Endodermal cell (in vitro differentiated cells): ENCODE results near the gene GUCY2F. TPM values are rescaled to one million over a fixed set of nuclear protein-coding genes. Genes with fewer than 3 reads are reported as not detected.

Experiments
- DNase-seq: peaks from one replicate; pipeline ENCODE4 v3.0.0-alpha.2; 2017
- H3K27ac ChIP-seq: 2 replicates; pipeline ENCODE4 v1.5.1; 2013; ENCODE audit warnings: mild to moderate bottlenecking, low read depth, low read length, moderate library complexity
- H3K27me3 ChIP-seq: 2 replicates; pipeline ENCODE4 v1.6.1; 2013; ENCODE audit warnings: mild to moderate bottlenecking, low read length, moderate library complexity; ENCODE audit not compliant: insufficient read depth, control insufficient read depth, poor library complexity, severe bottlenecking
- H3K36me3 ChIP-seq: 2 replicates; pipeline ENCODE4 v1.7.0; 2013; ENCODE audit warnings: mild to moderate bottlenecking, low read length, moderate library complexity; ENCODE audit not compliant: control insufficient read depth, insufficient read depth
- H3K4me1 ChIP-seq: one replicate; pipeline ENCODE4 v1.7.0; 2013; ENCODE audit warnings: low read length; ENCODE audit not compliant: control insufficient read depth, insufficient read depth
- H3K4me3 ChIP-seq: 2 replicates; pipeline ENCODE4 v1.5.1; 2013; ENCODE audit warnings: mild to moderate bottlenecking, low read length, moderate library complexity
- H3K9ac ChIP-seq: 2 replicates; pipeline ENCODE4 v1.6.1; 2013; ENCODE audit warnings: mild to moderate bottlenecking, low read length, moderate library complexity; ENCODE audit not compliant: poor library complexity, severe bottlenecking; ENCODE audit errors: extremely low read depth
- H3K9me3 ChIP-seq: 2 replicates; pipeline ENCODE4 v1.6.1; 2013; ENCODE audit warnings: mild to moderate bottlenecking, low read length, moderate library complexity; ENCODE audit not compliant: control insufficient read depth
- H3K27ac Mint-ChIP-seq: 2 replicates; pipeline ENCODE4 v1.8.0; 2020; ENCODE audit warnings: mixed read lengths
- H3K27me3 Mint-ChIP-seq: 2 replicates; pipeline ENCODE4 v1.8.0; 2021; ENCODE audit warnings: mild to moderate bottlenecking, mixed read lengths; ENCODE audit not compliant: insufficient read depth
- H3K36me3 Mint-ChIP-seq: 2 replicates; pipeline ENCODE4 v1.8.0; 2020; ENCODE audit warnings: low read depth, mixed read lengths
- H3K4me1 Mint-ChIP-seq: 2 replicates; pipeline ENCODE4 v1.8.0; 2020; ENCODE audit warnings: mixed read lengths
- H3K4me3 Mint-ChIP-seq: 2 replicates; pipeline ENCODE4 v1.8.0; 2020; ENCODE audit warnings: mild to moderate bottlenecking, moderate library complexity, mixed read lengths
- H3K9me3 Mint-ChIP-seq: 2 replicates; pipeline ENCODE4 v1.8.0; 2020; ENCODE audit warnings: mild to moderate bottlenecking, mixed read lengths
- CTCF ChIP-seq: fragments of 200-600 bp; sonication (generic); conservative IDR thresholded peaks from 2 replicates; pipeline ENCODE4 v1.5.0; 2021; ENCODE audit warnings: antibody characterized with exemption, mild to moderate bottlenecking
- WGBS, 2 experiments: methylation state at CpG; one replicate each; pipeline versions ENCODE4 v1.1.5 to v1.1.7; 2013; ENCODE audit warnings: missing lambda C conversion rate in 2 of 2, mixed read lengths in 1 of 2; ENCODE audit not compliant: insufficient coverage in 1 of 2, insufficient read length in 1 of 2; 5-methylcytosine and 5-hydroxymethylcytosine counted together
- total RNA-seq, 2 donors: library from RNA; stranded (reverse); fragmentation: NEBNext Ultra II Directional in 1 of 2; extraction: Animal tissue kit (Norgen Biotek cat#: 25700) in 1 of 2; gene quantifications; 2 replicates in 1 of 2; 3 replicates in 1 of 2; pipeline ENCODE4 v1.2.1, GENCODE V29; 2021

The GUCY2F gene
- total RNA-seq, 2 donors from 2014 or later: 0.09 TPM; not detected in 1

GRCh38 chrX:109344101-109344500 lies 137.8 kb downstream of the GUCY2F start:
- Mint-ChIP-seq H3K4me1 (peaks cover 13% of the 10 kb centered on the region), H3K27ac (no peak overlapping the region), H3K36me3 (no peaks in the 10 kb centered on the region), H3K4me3 (no peak overlapping the region), H3K9me3 (no peaks in the 10 kb centered on the region), H3K27me3 (peaks cover 3% of the 10 kb centered on the region)
- 100% methylated on average over 1 of the region's 1 CpG; no CpG with 5 or more reads in 1 of the 2 experiments for WGBS, 2 experiments
- no peak overlapping the region for H3K9ac ChIP-seq
- no peak for TF ChIP-seq CTCF
- DNase-seq: no peak
- no peaks in the 10 kb centered on the region for H3K9me3 ChIP-seq
- H3K4me3 ChIP-seq: no peak overlapping the region
- H3K4me1 ChIP-seq: no peaks in the 10 kb centered on the region
- H3K27ac ChIP-seq: no peak overlapping the region
- H3K27me3 ChIP-seq: no peaks in the 10 kb centered on the region
- H3K36me3 ChIP-seq: no peaks in the 10 kb centered on the region

DNA sequence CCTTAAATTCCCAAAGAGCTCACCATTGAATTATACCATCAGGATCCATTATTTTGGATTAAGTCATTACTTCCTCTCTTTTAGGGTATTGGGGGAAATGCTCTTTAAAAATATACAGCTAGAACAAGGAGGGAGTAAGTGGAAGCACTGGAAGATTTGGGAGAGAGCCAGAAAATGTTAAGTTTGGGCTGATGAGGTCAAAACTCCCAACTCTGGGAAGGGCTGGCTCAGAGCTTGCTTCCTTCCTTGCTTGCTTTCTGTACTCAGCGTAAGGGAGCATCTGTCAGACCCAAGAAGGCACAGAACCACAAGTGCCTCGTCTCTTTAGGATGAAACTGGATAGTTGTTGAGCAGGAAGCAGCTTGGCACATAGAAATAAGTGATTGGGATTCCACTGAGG lies 138.2 kb downstream of the GUCY2F start:
- TF ChIP-seq CTCF: no peak
- no peak for DNase-seq
- Histone ChIP-seq H3K27ac (no peak overlapping the region), H3K9me3 (no peaks in the 10 kb centered on the region), H3K36me3 (no peaks in the 10 kb centered on the region), H3K27me3 (no peaks in the 10 kb centered on the region), H3K4me1 (no peaks in the 10 kb centered on the region), H3K4me3 (no peak overlapping the region), H3K9ac (no peak overlapping the region)
- Mint-ChIP-seq H3K27me3 (peaks cover 3% of the 10 kb centered on the region), H3K36me3 (no peaks in the 10 kb centered on the region), H3K9me3 (no peaks in the 10 kb centered on the region), H3K27ac (no peak overlapping the region), H3K4me1 (peaks cover 13% of the 10 kb centered on the region), H3K4me3 (no peak overlapping the region)
- WGBS, 2 experiments: 100% methylated on average over 2 of the region's 2 CpGs; no CpG with 5 or more reads in 1 of the 2 experiments

- no peak for DNase-seq
- no peak for TF ChIP-seq CTCF
- Histone ChIP-seq H3K36me3 (no peaks in the 10 kb centered on the region), H3K27ac (no peak overlapping the region), H3K4me1 (no peaks in the 10 kb centered on the region), H3K4me3 (no peak overlapping the region), H3K9ac (no peak overlapping the region), H3K9me3 (peaks cover 11% of the 10 kb centered on the region), H3K27me3 (no peaks in the 10 kb centered on the region)
- H3K4me1 Mint-ChIP-seq: no peaks in the 10 kb centered on the region
- H3K9me3 Mint-ChIP-seq: peaks cover 61% of the 10 kb centered on the region
- peaks cover 6% of the 10 kb centered on the region for H3K36me3 Mint-ChIP-seq
- H3K27ac Mint-ChIP-seq: no peak overlapping the region
- no peak overlapping the region for H3K4me3 Mint-ChIP-seq
- WGBS, 2 experiments: no CpG with 5 or more reads among the region's 1 CpG
- no peaks in the 10 kb centered on the region for H3K27me3 Mint-ChIP-seq
These were observed 145.7 kb downstream of the GUCY2F start for GRCh38 chrX:109336141-109336540.
